ENCODE measurements around the gene PTPRN2. TPM values are rescaled to one million over a fixed set of nuclear protein-coding genes. Genes with fewer than 3 reads are reported as not detected.

The PTPRN2 gene
- total and polyA plus RNA-seq, 2 of the 13 experiments (the other 11 are each of a cell fraction or from before 2014, with no cell fraction given) = 2.5 to 24.2 TPM

DNA sequence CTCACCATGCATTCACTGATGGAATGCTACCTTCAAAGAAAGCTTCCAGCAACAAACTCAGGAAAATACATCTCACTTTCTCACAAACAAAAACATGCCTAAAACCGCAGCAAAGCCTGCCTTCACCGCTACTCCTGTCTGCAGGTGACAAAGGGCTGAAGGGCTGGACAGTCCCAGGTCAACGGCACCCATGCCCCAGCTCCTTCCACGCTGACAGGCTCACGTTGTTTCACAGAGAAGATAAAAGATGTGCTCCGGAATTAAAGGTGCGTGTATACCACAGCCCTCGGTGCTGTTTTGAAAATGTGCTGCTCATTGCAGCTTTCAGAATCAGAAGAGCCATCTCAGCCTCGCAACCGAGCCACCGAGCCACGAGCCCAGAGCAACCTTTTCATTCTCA is 445.0 kb downstream of the PTPRN2 start:
- H3K4me3 ChIP-seq (replicated peaks in 1 of 3; ENCODE audit: insufficient read depth in 1 of 3, low read depth in 2 of 3, low read length in 3 of 3) = no peak overlapping the region
- H3K9me3 ChIP-seq (ENCODE audit: low read length) = peaks cover 8% of the 10 kb centered on the region
- TF ChIP-seq, protein P1, sequence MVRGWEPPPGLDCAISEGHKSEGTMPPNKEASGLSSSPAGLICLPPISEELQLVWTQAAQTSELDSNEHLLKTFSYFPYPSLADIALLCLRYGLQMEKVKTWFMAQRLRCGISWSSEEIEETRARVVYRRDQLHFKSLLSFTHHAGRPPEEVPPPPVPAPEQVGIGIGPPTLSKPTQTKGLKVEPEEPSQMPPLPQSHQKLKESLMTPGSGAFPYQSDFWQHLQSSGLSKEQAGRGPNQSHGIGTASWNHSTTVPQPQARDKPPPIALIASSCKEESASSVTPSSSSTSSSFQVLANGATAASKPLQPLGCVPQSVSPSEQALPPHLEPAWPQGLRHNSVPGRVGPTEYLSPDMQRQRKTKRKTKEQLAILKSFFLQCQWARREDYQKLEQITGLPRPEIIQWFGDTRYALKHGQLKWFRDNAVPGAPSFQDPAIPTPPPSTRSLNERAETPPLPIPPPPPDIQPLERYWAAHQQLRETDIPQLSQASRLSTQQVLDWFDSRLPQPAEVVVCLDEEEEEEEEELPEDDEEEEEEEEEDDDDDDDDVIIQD (CRISPR knock-in tag; IDR thresholded peaks at IDR 0.05; ENCODE audit: low read depth) = no peak
- DNase-seq (ENCODE audit: low spot score) = no peak
- no peak overlapping the region for H3K27ac ChIP-seq (ENCODE audit: extremely low read length, insufficient read depth, low read length)
- H3K79me2 ChIP-seq (ENCODE audit: insufficient read depth, low read length) = no peaks in the 10 kb centered on the region
- H4K20me1 ChIP-seq (ENCODE audit: insufficient read depth, low read length) = no peaks in the 10 kb centered on the region; the same call in 1 of the 2 replicates
- POLR2A ChIA-PET = no interaction called here
- no peak for FAIRE-seq
- H3K4me2 ChIP-seq (ENCODE audit: low read depth, low read length) = no peak overlapping the region
- H3K9ac ChIP-seq (ENCODE audit: insufficient read depth, low read depth, low read length) = no peak overlapping the region
- H2AFZ ChIP-seq (ENCODE audit: low read length) = no peak overlapping the region
- H3K27me3 ChIP-seq (ENCODE audit: control insufficient read depth in 1 of 2, insufficient read depth in 2 of 2, low read length in 2 of 2) = no peaks in the 10 kb centered on the region
- CTCF ChIA-PET (ENCODE audit: low intra/inter-chr PET ratio, low total read pairs) = no interaction called here
- no TSS peak for BruUV-seq (replicated peaks)
- no peak for ATAC-seq
- WGBS (ENCODE audit: low lambda C conversion rate) = 93% methylated on average over 12 of the region's 12 CpGs
- in situ Hi-C loops (cut with HindIII; ENCODE audit: extremely low pct_ligation_motif_present, low pct_unique_long_range_greater_than_20kb) = no loop called here
- intact Hi-C loops (cut with micrococcal nuclease; ENCODE audit: unreplicated experiment) = no loop called here
- H3K4me1 ChIP-seq (ENCODE audit: insufficient read depth, low read length) = peaks cover 46% of the 10 kb centered on the region
- no peaks in the 10 kb centered on the region for H3K36me3 ChIP-seq (replicated peaks in 1 of 2; ENCODE audit: control insufficient read depth in 1 of 2, insufficient read depth in 2 of 2, low read length in 2 of 2)

DNA sequence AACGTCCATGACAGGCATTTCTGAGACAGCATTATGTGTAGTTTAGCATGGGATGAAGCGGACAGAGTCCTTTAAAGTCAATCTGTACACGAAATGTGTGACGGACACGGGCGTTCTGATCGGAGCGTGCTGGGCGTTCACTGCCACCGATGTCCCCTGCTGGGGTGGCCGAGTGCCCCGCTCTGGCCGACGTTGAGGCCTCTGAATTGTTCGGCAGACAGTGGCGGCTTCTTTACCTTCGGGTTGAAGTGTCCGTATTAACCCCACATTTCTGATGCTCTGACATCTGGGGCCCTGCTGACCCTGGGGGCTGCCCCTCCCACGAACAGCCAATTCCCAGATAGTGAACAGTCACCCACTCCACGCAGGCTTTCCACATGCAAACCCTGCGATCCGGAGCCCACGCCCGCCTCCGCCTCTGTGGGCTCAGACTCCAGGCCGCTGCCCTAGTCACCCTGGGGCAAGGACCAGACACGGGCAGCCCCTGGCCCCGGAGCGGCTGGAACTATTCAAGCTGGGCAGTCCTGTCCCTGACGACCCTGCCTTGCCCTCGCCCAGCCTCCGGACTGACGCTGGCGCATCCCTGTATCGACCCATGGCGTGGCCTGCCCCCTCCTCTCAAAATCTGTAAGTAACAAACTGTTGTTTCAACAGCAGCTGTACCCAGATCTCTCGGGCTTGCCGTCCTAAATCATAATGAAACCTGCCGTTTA is 445.7 kb downstream of the PTPRN2 start:
- POLR2A ChIA-PET = no interaction called here
- 88% methylated on average over 15 of the region's 39 CpGs for WGBS (ENCODE audit: low lambda C conversion rate)

More for the DNA sequence above, 445.7 kb downstream of the PTPRN2 start:
- Histone ChIP-seq H3K9me3 (ENCODE audit: low read length) (peaks cover under 1% of the 10 kb centered on the region; the same call in 1 of the 2 replicates), H3K4me2 (ENCODE audit: low read depth, low read length) (no peak overlapping the region), H3K79me2 (ENCODE audit: insufficient read depth, low read length) (no peaks in the 10 kb centered on the region), H3K9ac (ENCODE audit: insufficient read depth, low read depth, low read length) (no peak overlapping the region), H3K4me1 (ENCODE audit: insufficient read depth, low read length) (peaks cover 50% of the 10 kb centered on the region), H4K20me1 (ENCODE audit: insufficient read depth, low read length) (no peaks in the 10 kb centered on the region; the same call in 1 of the 2 replicates), H3K4me3 (replicated peaks in 1 of 3; ENCODE audit: insufficient read depth in 1 of 3, low read depth in 2 of 3, low read length in 3 of 3) (no peak overlapping the region), H2AFZ (ENCODE audit: low read length) (no peak overlapping the region), H3K27me3 (ENCODE audit: control insufficient read depth in 1 of 2, insufficient read depth in 2 of 2, low read length in 2 of 2) (no peaks in the 10 kb centered on the region), H3K27ac (ENCODE audit: extremely low read length, insufficient read depth, low read length) (no peak overlapping the region), H3K36me3 (replicated peaks in 1 of 2; ENCODE audit: control insufficient read depth in 1 of 2, insufficient read depth in 2 of 2, low read length in 2 of 2) (no peaks in the 10 kb centered on the region)
- no peak for ATAC-seq
- in situ Hi-C loops (cut with HindIII; ENCODE audit: extremely low pct_ligation_motif_present, low pct_unique_long_range_greater_than_20kb) (no loop called here), intact Hi-C loops (cut with micrococcal nuclease; ENCODE audit: unreplicated experiment) (no loop called here)
- FAIRE-seq = no peak
- BruUV-seq (replicated peaks) = no TSS peak
- TF ChIP-seq ZBTB42 (CRISPR knock-in tag; IDR thresholded peaks at IDR 0.05) = no peak
- no peak for TF ChIP-seq ZNF563 (CRISPR knock-in tag; IDR thresholded peaks at IDR 0.05)
- no peak for TF ChIP-seq POLR2AphosphoS2 (IDR thresholded peaks at IDR 0.05; ENCODE audit: low read depth, low read length)
- no peak for TF ChIP-seq REL (CRISPR knock-in tag; conservative IDR thresholded peaks at IDR 0.05)
- no peak for TF ChIP-seq SAFB2 (CRISPR knock-in tag; IDR thresholded peaks at IDR 0.05; ENCODE audit: borderline replicate concordance, low read depth)
- TF ChIP-seq IKZF4 (CRISPR knock-in tag; IDR thresholded peaks at IDR 0.05; ENCODE audit: borderline replicate concordance, low read depth, not compliant biosample characterization) = no peak
- TF ChIP-seq MTF2 (CRISPR knock-in tag; IDR thresholded peaks at IDR 0.05; ENCODE audit: borderline replicate concordance) = no peak
- no peak for DNase-seq (ENCODE audit: low spot score)
- CTCF ChIA-PET (ENCODE audit: low intra/inter-chr PET ratio, low total read pairs) = no interaction called here
